HUES64 (cell line): Measurements from ENCODE around the gene ACBD5.
"Not testable (repeated sequence)": the region's sequence is repeated elsewhere in the genome, so short reads cannot be mapped to it uniquely, and the experiment has no call there.

ENCODE experiments used
- H3K27ac ChIP-seq: 2 replicates; pipeline ENCODE4 v1.7.0; 2013; ENCODE audit warnings: low read depth, low read length, inconsistent platforms
- H3K27me3 ChIP-seq: 2 replicates; pipeline ENCODE4 v1.6.1; 2013; ENCODE audit warnings: mild to moderate bottlenecking, low read length; ENCODE audit not compliant: insufficient read depth
- H3K36me3 ChIP-seq: 2 replicates; pipeline ENCODE4 v1.6.1; 2013; ENCODE audit warnings: mild to moderate bottlenecking, low read length; ENCODE audit not compliant: insufficient read depth
- H3K4me1 ChIP-seq: 2 replicates; pipeline ENCODE4 v1.6.1; 2013; ENCODE audit warnings: mild to moderate bottlenecking, low read length, moderate library complexity; ENCODE audit not compliant: insufficient read depth
- H3K4me3 ChIP-seq: 2 replicates; pipeline ENCODE4 v1.5.1; 2013; ENCODE audit warnings: mild to moderate bottlenecking, low read length, moderate library complexity
- H3K9ac ChIP-seq: 2 replicates; pipeline ENCODE4 v1.6.1; 2013; ENCODE audit warnings: mild to moderate bottlenecking, low read depth, low read length
- H3K9me3 ChIP-seq: 2 replicates; pipeline ENCODE4 v1.6.1; 2013; ENCODE audit warnings: low read depth, low read length; ENCODE audit not compliant: insufficient read depth
- WGBS: fragments of 150-250, 120-280 bp; methylation state at CpG from one replicate; pipeline ENCODE4 v1.1.7; 2013; ENCODE audit warnings: missing lambda C conversion rate; 5-methylcytosine and 5-hydroxymethylcytosine counted together

The ACBD5 gene

DNA sequence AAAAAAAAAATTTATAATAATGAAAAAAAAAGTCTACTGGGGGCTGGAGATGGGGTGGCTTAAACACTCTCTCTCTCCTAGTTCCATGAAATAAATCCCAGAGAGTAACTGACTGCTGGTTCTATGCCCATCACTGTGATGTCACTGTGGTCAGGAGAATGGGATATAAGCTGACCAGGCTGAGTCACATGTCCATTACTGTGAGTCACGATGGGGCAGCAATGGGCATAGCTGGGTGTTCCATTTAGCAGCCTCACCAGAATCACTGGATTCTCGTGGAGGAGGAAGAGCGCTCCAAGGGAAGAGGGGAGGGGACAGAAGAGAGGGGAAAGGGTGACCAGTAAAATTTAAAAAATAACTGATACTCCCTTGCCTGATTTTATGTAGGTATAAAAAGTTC is 48.3 kb downstream of the ACBD5 start:
- 74% methylated on average over 3 of the region's 3 CpGs for WGBS
- peaks cover 10% of the 10 kb centered on the region for H3K36me3 ChIP-seq
- H3K27ac ChIP-seq, result no peak overlapping the region

GRCh38 chr10:27190508-27190907 is 50.1 kb downstream of the ACBD5 start:
- no peaks in the 10 kb centered on the region for H3K4me1 ChIP-seq
- H3K9ac ChIP-seq, result no peak overlapping the region
- no peak overlapping the region for H3K27ac ChIP-seq
- no peaks in the 10 kb centered on the region for H3K27me3 ChIP-seq
- H3K9me3 ChIP-seq, result no peaks in the 10 kb centered on the region
- 86% methylated on average over 1 of the region's 2 CpGs for WGBS
- H3K36me3 ChIP-seq, result peaks cover 22% of the 10 kb centered on the region
- no peak overlapping the region for H3K4me3 ChIP-seq

More for the DNA sequence above, 48.3 kb downstream of the ACBD5 start:
- Histone ChIP-seq H3K27me3 (no peaks in the 10 kb centered on the region), H3K9ac (no peak overlapping the region), H3K9me3 (no peaks in the 10 kb centered on the region), H3K4me1 (no peaks in the 10 kb centered on the region), H3K4me3 (no peak overlapping the region)

DNA sequence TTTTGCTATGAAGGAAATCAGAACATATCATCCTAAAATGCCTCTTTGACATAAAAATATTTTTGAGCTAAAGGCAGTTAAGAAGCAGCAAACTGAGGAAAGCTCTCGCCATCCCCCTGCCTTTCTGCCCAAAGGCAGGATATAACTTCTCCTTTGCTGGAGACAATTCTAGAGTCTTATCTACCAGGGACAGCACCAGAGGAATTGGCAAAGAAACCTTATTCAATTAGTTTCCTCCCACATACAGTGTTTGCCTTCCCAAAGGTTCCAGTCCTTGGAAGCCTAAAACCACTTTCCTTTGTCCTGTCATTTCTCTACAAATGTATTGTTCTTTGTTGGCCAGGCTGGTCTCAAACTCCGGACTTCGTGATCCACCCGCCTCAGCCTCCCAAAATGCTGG is 51.7 kb downstream of the ACBD5 start:
- Histone ChIP-seq H3K27me3 (no peaks in the 10 kb centered on the region), H3K9me3 (no peaks in the 10 kb centered on the region), H3K9ac (no peak overlapping the region), H3K4me1 (no peaks in the 10 kb centered on the region), H3K4me3 (no peak overlapping the region), H3K36me3 (peaks cover 35% of the 10 kb centered on the region), H3K27ac (no peak overlapping the region)
- 96% methylated on average over 4 of the region's 4 CpGs for WGBS

DNA sequence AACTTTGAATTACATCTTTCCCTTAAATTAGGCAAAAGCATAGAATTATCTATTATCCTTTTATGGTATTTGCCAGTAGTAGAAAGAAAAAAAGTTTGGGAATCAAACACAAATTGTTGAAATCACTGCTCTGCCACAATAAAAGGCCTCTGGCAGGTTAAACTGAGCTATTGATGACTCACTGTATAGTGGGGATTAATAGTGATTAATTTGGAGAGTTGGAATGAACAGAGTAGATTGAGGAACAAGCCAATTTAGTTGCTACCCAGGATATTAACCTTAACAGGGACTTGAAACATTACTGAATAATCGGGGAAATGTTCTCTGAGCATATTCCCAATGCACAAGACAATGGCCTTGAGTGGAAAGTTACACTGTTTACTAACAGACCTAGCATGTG is 52.3 kb downstream of the ACBD5 start:
- Histone ChIP-seq H3K4me3 (no peak overlapping the region), H3K9ac (no peak overlapping the region), H3K27me3 (no peaks in the 10 kb centered on the region), H3K27ac (no peak overlapping the region), H3K4me1 (no peaks in the 10 kb centered on the region), H3K9me3 (no peaks in the 10 kb centered on the region), H3K36me3 (peaks cover 40% of the 10 kb centered on the region)
- 89% methylated on average over 1 of the region's 1 CpG for WGBS

DNA sequence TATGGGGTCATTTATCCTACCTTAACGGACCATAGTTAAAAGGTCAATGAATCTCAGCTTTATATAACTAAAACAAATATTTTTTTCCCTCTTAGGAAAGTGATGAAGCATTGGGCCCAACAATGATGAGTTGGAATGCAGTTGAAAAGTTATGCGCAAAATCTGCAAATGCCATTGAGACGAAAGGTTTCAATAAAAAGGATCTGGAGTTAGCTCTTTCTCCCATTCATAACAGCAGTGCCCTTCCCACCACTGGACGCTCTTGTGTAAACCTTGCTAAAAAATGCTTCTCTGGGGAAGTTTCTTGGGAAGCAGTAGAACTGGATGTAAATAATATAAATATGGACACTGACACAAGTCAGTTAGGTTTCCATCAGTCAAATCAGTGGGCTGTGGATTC is 70.7 kb downstream of the ACBD5 start:
- H3K9me3 ChIP-seq, result no peaks in the 10 kb centered on the region
- H3K27ac ChIP-seq, result no peak overlapping the region
- no peaks in the 10 kb centered on the region for H3K27me3 ChIP-seq
- 96% methylated on average over 4 of the region's 4 CpGs for WGBS
- no peak overlapping the region for H3K9ac ChIP-seq
- no peak overlapping the region for H3K4me3 ChIP-seq
- peaks cover 97% of the 10 kb centered on the region for H3K36me3 ChIP-seq
- H3K4me1 ChIP-seq, result no peaks in the 10 kb centered on the region

DNA sequence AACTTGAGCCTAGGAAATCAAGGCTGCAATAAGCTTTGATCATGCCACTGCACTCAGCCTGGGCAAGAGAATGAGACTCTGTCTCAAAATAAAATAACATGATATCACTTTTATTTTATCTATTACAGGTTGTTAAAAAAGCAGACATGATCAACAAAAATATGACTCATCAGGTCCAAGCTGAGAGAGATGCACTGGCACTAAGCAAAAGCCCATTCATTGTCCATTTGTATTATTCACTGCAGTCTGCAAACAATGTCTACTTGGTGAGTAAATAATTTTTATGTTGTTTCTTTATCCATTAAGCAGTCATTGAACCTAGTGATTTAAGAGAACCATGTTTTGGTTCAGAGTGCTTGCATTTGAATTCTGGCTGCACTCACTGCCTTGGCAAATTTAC is 82.2 kb downstream of the ACBD5 start:
- H3K9ac ChIP-seq, result no peak overlapping the region
- H3K4me1 ChIP-seq, result peaks cover 5% of the 10 kb centered on the region; the same call in 1 of the 2 replicates
- no peaks in the 10 kb centered on the region for H3K9me3 ChIP-seq
- H3K4me3 ChIP-seq, result no peak overlapping the region
- no peaks in the 10 kb centered on the region for H3K27me3 ChIP-seq
- peaks cover 62% of the 10 kb centered on the region for H3K36me3 ChIP-seq
- no peak overlapping the region for H3K27ac ChIP-seq

GRCh38 chr10:27157150-27157549 is 83.4 kb downstream of the ACBD5 start:
- WGBS, result 92% methylated on average over 2 of the region's 2 CpGs
- no peaks in the 10 kb centered on the region for H3K9me3 ChIP-seq
- H3K36me3 ChIP-seq, result peaks cover 49% of the 10 kb centered on the region
- peaks cover 12% of the 10 kb centered on the region for H3K4me1 ChIP-seq
- H3K9ac ChIP-seq, result no peak overlapping the region
- no peaks in the 10 kb centered on the region for H3K27me3 ChIP-seq
- no peak overlapping the region; the same call in 1 of the 2 replicates for H3K27ac ChIP-seq
- peak overlapping the region; percentile 92 for H3K4me3 ChIP-seq

GRCh38 chr10:27156566-27156965 is 84.0 kb downstream of the ACBD5 start:
- not testable (repeated sequence) for H3K27ac ChIP-seq

DNA sequence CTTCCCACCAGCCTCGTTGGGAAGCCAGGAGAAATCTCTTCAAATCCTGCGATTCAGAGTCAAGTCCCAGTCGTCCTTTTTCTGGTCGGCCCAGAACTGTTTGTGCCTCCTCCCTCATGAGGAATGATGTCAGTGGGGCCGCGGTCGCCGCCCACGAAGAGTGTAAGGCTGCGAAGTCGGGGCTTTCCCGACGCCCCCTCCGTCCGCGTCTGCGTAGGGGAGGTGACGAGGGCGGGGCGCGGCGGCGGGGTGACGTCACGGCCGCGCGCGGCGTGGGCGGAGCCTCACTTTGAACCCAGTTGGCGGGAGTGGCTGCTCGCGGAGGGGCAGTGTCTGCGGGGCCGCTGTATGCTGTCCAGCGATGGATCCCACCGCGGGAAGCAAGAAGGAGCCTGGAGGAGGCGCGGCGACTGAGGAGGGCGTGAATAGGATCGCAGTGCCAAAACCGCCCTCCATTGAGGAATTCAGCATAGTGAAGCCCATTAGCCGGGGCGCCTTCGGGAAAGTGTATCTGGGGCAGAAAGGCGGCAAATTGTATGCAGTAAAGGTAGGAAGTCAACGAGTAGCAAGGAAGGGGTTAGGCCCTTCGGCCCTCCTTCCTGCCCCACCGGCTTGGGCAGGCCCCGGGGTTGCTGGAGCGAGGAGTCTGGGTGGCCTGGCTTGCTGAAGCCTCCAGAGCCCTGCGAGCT is 85.4 kb downstream of the ACBD5 start, which contains the start of gene MASTL:
TSS of gene MASTL (plus strand) at position 287 of the 689 bp plus-strand sequence. CDS start at position 362, 75 bp downstream.
- Histone ChIP-seq H3K27me3 (no peaks in the 10 kb centered on the region), H3K9ac (peak within 1 kb of the TSS; percentile 92), H3K9me3 (no peaks in the 10 kb centered on the region), H3K4me3 (peak within 1 kb of the TSS; percentile 92), H3K4me1 (peaks cover 14% of the 10 kb centered on the region), H3K27ac (peak within 1 kb of the TSS; percentile 96), H3K36me3 (peaks cover 33% of the 10 kb centered on the region)
- WGBS, result under 1% methylated on average over 55 of the region's 55 CpGs

More at GRCh38 chr10:27156566-27156965, 84.0 kb downstream of the ACBD5 start:
- H3K4me3 ChIP-seq, result peak overlapping the region; percentile 92
- not testable (repeated sequence) for H3K27me3 ChIP-seq, H3K9me3 ChIP-seq, H3K9ac ChIP-seq
- 79% methylated on average over 17 of the region's 17 CpGs for WGBS
- H3K4me1 ChIP-seq, result peaks cover 14% of the 10 kb centered on the region
- peaks cover 46% of the 10 kb centered on the region for H3K36me3 ChIP-seq

DNA sequence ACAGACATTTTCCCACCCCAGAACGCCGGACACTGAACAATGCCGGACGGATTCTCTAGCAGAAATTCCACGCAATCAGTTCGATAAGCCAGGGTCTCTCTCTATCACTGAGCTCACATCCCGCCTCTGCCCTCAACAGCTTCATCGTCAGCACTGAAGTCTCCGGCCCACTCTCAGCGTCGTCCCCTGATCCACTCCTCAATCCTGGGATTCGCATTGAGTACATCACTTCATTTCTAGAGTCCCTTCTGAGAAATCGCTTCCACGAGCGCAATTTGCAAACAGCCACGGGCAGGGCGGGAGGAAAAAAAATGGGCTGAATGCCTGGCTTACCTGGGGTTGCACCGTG is 86.8 kb downstream of the ACBD5 start:
- H3K36me3 ChIP-seq, result peaks cover 25% of the 10 kb centered on the region
- under 1% methylated on average over 18 of the region's 18 CpGs for WGBS

DNA sequence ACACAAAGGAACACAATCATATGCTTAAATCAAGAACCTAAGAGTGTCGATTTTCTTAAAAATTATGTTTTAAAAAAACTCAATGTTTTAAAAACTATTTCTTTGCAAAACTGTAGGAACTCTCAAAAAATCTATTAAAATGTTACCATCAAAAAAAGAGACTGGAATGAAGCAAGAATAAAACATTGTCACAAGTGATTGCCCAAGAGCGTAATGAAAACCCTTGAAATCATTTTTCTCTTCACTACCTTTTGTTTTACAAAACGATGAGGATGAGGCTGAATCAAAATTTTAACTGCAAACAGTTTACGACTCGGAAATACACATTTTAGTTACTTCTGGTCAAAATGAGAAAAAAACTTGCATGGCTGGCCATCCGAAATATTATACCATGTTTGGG is 87.3 kb downstream of the ACBD5 start:
- WGBS, result 5% methylated on average over 5 of the region's 6 CpGs

More for the DNA sequence above, 86.8 kb downstream of the ACBD5 start:
- H3K9ac ChIP-seq, result peak overlapping the region; percentile 92
- no peaks in the 10 kb centered on the region for H3K27me3 ChIP-seq
- peak overlapping the region; percentile 96 for H3K27ac ChIP-seq
- H3K4me3 ChIP-seq, result peak overlapping the region; percentile 92
- no peaks in the 10 kb centered on the region for H3K9me3 ChIP-seq
- peaks cover 14% of the 10 kb centered on the region for H3K4me1 ChIP-seq

More for the DNA sequence above, 87.3 kb downstream of the ACBD5 start:
- Histone ChIP-seq H3K27me3 (no peaks in the 10 kb centered on the region), H3K36me3 (peaks cover 25% of the 10 kb centered on the region), H3K9ac (peak overlapping the region; percentile 92), H3K4me3 (peak overlapping the region; percentile 92), H3K4me1 (peaks cover 14% of the 10 kb centered on the region), H3K9me3 (no peaks in the 10 kb centered on the region), H3K27ac (peak overlapping the region; percentile 96; the same call in 1 of the 2 replicates)
